Astrocyte of the spinal cord (primary cell): Measurements from ENCODE around the gene ERVMER34-1.

Source experiments
- DNase-seq: peaks from one replicate; pipeline ENCODE4 v3.0.0; 2011; ENCODE audit warnings: low read depth, low spot score
- H3K4me3 ChIP-seq: 2 replicates; pipeline ENCODE4 v1.5.1; 2011; ENCODE audit warnings: low read depth, mild to moderate bottlenecking, low read length, moderate library complexity
- CTCF ChIP-seq: IDR thresholded peaks from 2 replicates; pipeline ENCODE4 v1.5.1; 2012; ENCODE audit warnings: low read depth, mild to moderate bottlenecking, low read length, inconsistent platforms
- in situ Hi-C: cut with HindIII; loops from 2 replicates; pipeline ENCODE4 v1.10.0; 2017; ENCODE audit warnings: low sequenced_read_pairs

The ERVMER34-1 gene

GRCh38 chr4:52704661-52705060, 46.6 kb downstream of the ERVMER34-1 start:
- no peak overlapping the region for H3K4me3 ChIP-seq
- no peak for TF ChIP-seq CTCF
- DNase-seq, result no peak
- in situ Hi-C loops, result no loop called here

- in situ Hi-C loops, result no loop called here
- no peak for DNase-seq
These were observed 47.1 kb downstream of the ERVMER34-1 start for GRCh38 chr4:52704133-52704532.

GRCh38 chr4:52701207-52701606, 50.0 kb downstream of the ERVMER34-1 start:
- TF ChIP-seq CTCF, result no peak
- in situ Hi-C loops, result no loop called here
- no peak for DNase-seq

More at GRCh38 chr4:52704133-52704532, 47.1 kb downstream of the ERVMER34-1 start:
- TF ChIP-seq CTCF, result no peak
- no peak overlapping the region for H3K4me3 ChIP-seq

GRCh38 chr4:52694936-52695335, 56.3 kb downstream of the ERVMER34-1 start:
- TF ChIP-seq CTCF, result no peak
- in situ Hi-C loops, result no loop called here
- no peak overlapping the region for H3K4me3 ChIP-seq
- DNase-seq, result no peak

More at GRCh38 chr4:52701207-52701606, 50.0 kb downstream of the ERVMER34-1 start:
- H3K4me3 ChIP-seq, result no peak overlapping the region

GRCh38 chr4:52693492-52693891, 57.7 kb downstream of the ERVMER34-1 start:
- no peak for TF ChIP-seq CTCF
- in situ Hi-C loops, result no loop called here
- no peak for DNase-seq
- H3K4me3 ChIP-seq, result no peak overlapping the region
